ENCODE data around the gene ALK.
A peak's percentile ranks its signal among the peaks of the same experiment; 100 is the strongest.

ALK gene

GRCh38 chr2:29573147-29573546 lies 348.2 kb downstream of the ALK start:
- DNase-seq = no peak

- DNase-seq = no peak
Observed at GRCh38 chr2:29570539-29570938, 350.8 kb downstream of the ALK start.

GRCh38 chr2:29567906-29568520 lies 353.4 kb downstream of the ALK start:
- no peak for DNase-seq

GRCh38 chr2:29563697-29564096 lies 357.7 kb downstream of the ALK start:
- no peak for DNase-seq

- DNase-seq = no peak
Observed at GRCh38 chr2:29562896-29563295, 358.5 kb downstream of the ALK start.

GRCh38 chr2:29562319-29562718 lies 359.1 kb downstream of the ALK start:
- no peak for DNase-seq

GRCh38 chr2:29561628-29562027 lies 359.8 kb downstream of the ALK start:
- no peak for DNase-seq

- DNase-seq = no peak
Observed at GRCh38 chr2:29561181-29561580, 360.2 kb downstream of the ALK start.

GRCh38 chr2:29560566-29560965 lies 360.8 kb downstream of the ALK start:
- no peak for DNase-seq

GRCh38 chr2:29560030-29560429 lies 361.4 kb downstream of the ALK start:
- DNase-seq = no peak

- DNase-seq = no peak
Observed at GRCh38 chr2:29559578-29559977, 361.8 kb downstream of the ALK start.

GRCh38 chr2:29558097-29558496 lies 363.3 kb downstream of the ALK start:
- no peak for DNase-seq

- DNase-seq = no peak
Observed at GRCh38 chr2:29557268-29557667, 364.1 kb downstream of the ALK start.

- DNase-seq = no peak
Observed at GRCh38 chr2:29549069-29549380, 372.4 kb downstream of the ALK start.

GRCh38 chr2:29544917-29545316 lies 376.5 kb downstream of the ALK start:
- no peak for DNase-seq

- DNase-seq = no peak
Observed at GRCh38 chr2:29544031-29544430, 377.4 kb downstream of the ALK start.

GRCh38 chr2:29535188-29535587 lies 386.2 kb downstream of the ALK start:
- DNase-seq = no peak

- peak; percentile 49 for DNase-seq
Observed at GRCh38 chr2:29532436-29532835, 388.9 kb downstream of the ALK start.

GRCh38 chr2:29531626-29532025 lies 389.8 kb downstream of the ALK start:
- no peak for DNase-seq

- DNase-seq = no peak
Observed at GRCh38 chr2:29530281-29530680, 391.1 kb downstream of the ALK start.

- peak; percentile 89 for DNase-seq
Observed at GRCh38 chr2:29528891-29529520, 392.4 kb downstream of the ALK start.

GRCh38 chr2:29528371-29528770 lies 393.0 kb downstream of the ALK start:
- no peak for DNase-seq

GRCh38 chr2:29527947-29528346 lies 393.4 kb downstream of the ALK start:
- DNase-seq = no peak

- no peak for DNase-seq
Observed at GRCh38 chr2:29526587-29527586, 394.5 kb downstream of the ALK start.
